Measurements from ENCODE around the gene TLCD5.

GRCh38 chr11:120305286-120305685 is 19.8 kb upstream of the TLCD5 start:
- TF ChIP-seq, protein P1, sequence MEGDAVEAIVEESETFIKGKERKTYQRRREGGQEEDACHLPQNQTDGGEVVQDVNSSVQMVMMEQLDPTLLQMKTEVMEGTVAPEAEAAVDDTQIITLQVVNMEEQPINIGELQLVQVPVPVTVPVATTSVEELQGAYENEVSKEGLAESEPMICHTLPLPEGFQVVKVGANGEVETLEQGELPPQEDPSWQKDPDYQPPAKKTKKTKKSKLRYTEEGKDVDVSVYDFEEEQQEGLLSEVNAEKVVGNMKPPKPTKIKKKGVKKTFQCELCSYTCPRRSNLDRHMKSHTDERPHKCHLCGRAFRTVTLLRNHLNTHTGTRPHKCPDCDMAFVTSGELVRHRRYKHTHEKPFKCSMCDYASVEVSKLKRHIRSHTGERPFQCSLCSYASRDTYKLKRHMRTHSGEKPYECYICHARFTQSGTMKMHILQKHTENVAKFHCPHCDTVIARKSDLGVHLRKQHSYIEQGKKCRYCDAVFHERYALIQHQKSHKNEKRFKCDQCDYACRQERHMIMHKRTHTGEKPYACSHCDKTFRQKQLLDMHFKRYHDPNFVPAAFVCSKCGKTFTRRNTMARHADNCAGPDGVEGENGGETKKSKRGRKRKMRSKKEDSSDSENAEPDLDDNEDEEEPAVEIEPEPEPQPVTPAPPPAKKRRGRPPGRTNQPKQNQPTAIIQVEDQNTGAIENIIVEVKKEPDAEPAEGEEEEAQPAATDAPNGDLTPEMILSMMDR (IDR thresholded peaks at IDR 0.05; ENCODE audit: poor library complexity): no peak
- TF ChIP-seq EZH2phosphoT487 (IDR thresholded peaks at IDR 0.05; ENCODE audit: low read depth, severe bottlenecking, unreplicated experiment): no peak

Data from hepatocyte (in vitro differentiated cells).